Measurements from ENCODE around the gene ZBTB37. TPM values are rescaled to one million over a fixed set of nuclear protein-coding genes. Genes with fewer than 3 reads are reported as not detected.

The ZBTB37 gene
- total RNA-seq: 1 to 10 TPM; 8.2 to 8.3 TPM

GRCh38 chr1:173868266-173869020 is at the start of gene ZBTB37:
TSS of gene ZBTB37 (plus strand) at chr1:173868380. CDS start at chr1:173870226, 1,846 bp downstream.
- Mint-ChIP-seq H3K4me3 (peak within 1 kb of the TSS; percentile 99), H3K4me1 (ENCODE audit: low read depth) (peaks cover 69% of the 10 kb centered on the region), H3K9me3 (no peaks in the 10 kb centered on the region), H3K27me3 (peaks cover 3% of the 10 kb centered on the region), H3K36me3 (peaks cover 55% of the 10 kb centered on the region), H3K27ac (peak within 1 kb of the TSS; percentile 98)
- DNase-seq: peak; percentile 97
- intact Hi-C loops (cut with micrococcal nuclease): loop anchor here (1.0 to 5.0 kb wide), 10 partner anchors 44 to 1336 kb away; partner anchors contain the start of genes CACYBP, CENPL, DARS2 and KLHL20
- ChIA-PET POLR2A (interaction anchor here (0.6 to 3.2 kb wide), 16 partner anchors 9 to 1336 kb away, joined by 3 to 25 read pairs (median 3); partner anchors contain the start of genes CENPL, DARS2, KLHL20 and MRPS14), CTCF (interaction anchor here (0.6 kb wide), 1 partner anchor 621 kb away, joined by 3 read pairs; no protein-coding TSS in a partner anchor)

DNA sequence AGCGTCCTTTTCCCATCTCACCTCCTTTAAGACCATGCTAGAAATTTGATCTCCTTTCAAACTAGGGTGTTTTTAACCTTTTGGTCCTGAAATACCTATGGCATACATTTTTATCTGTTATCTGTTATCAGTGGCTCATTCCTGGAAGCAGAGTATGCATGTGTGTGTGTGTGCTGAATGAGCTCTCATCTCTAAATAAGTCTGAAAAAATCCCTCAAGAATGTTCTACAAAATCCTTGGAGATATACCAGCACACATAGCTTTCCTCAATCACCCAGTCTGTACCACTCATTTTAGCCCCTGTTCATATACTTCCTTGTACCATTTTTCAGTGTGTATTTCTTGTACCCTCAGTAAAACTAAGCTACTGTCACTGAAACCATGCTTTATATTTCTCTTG is 49.7 kb upstream of the ZBTB37 start:
- intact Hi-C loops (cut with micrococcal nuclease): no loop called here
- Mint-ChIP-seq H3K27me3 (no peaks in the 10 kb centered on the region), H3K4me3 (no peak overlapping the region), H3K36me3 (peaks cover 13% of the 10 kb centered on the region), H3K4me1 (ENCODE audit: low read depth) (peaks cover 24% of the 10 kb centered on the region), H3K27ac (no peak overlapping the region), H3K9me3 (no peaks in the 10 kb centered on the region)
- ChIA-PET CTCF (interaction anchor here (1.3 to 2.0 kb wide), 2 partner anchors 387 to 389 kb away, joined by 5 read pairs; no protein-coding TSS in a partner anchor), POLR2A (interaction anchor here (1.1 kb wide), 1 partner anchor 104 kb away, joined by 4 read pairs; the partner anchor contains the start of gene KLHL20)
- no peak for DNase-seq

GRCh38 chr1:173821680-173822079 is 46.5 kb upstream of the ZBTB37 start:
- H3K27ac Mint-ChIP-seq: no peak overlapping the region
- intact Hi-C loops (cut with micrococcal nuclease): loop anchor here (5.0 kb wide), 1 partner anchor 201 kb away; the partner anchor contains the start of gene RC3H1
- no peaks in the 10 kb centered on the region for H3K27me3 Mint-ChIP-seq
- DNase-seq: no peak
- CTCF ChIA-PET: interaction anchor here (2.0 kb wide), 1 partner anchor 392 kb away, joined by 7 read pairs; no protein-coding TSS in a partner anchor
- H3K4me3 Mint-ChIP-seq: no peak overlapping the region
- H3K36me3 Mint-ChIP-seq: peaks cover 16% of the 10 kb centered on the region
- peaks cover 30% of the 10 kb centered on the region for H3K4me1 Mint-ChIP-seq (ENCODE audit: low read depth)
- POLR2A ChIA-PET: no interaction called here
- no peaks in the 10 kb centered on the region for H3K9me3 Mint-ChIP-seq

DNA sequence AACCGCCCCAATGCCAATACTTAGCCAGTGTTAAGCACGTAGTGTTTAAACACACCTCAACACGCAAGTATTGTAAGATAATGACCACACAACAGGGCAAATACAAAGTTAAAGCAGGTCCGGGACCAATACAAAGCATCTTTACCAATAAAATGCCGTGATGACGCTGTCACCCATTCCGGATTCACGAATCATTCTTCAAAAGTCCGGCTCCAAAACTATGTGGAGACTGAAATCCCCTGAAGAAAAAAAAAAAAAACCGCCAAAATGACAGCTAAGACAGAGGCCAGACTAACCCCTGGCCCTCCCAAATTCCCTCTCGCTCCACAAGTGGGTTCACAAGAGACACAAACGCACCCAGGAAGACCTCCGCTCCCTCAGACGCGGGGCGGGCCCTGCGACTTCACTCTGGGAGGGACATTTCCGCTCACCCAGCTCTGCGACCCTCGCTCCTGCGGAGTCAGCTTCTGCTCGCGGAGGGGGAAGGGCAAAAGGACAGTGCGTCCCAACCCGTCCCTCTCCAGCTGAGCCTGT is 44.3 kb upstream of the ZBTB37 start:
- Mint-ChIP-seq H3K9me3 (no peaks in the 10 kb centered on the region), H3K36me3 (peaks cover 24% of the 10 kb centered on the region), H3K4me3 (peak overlapping the region; percentile 98), H3K27ac (peak overlapping the region; percentile 99), H3K4me1 (ENCODE audit: low read depth) (peaks cover 45% of the 10 kb centered on the region), H3K27me3 (no peaks in the 10 kb centered on the region)
- POLR2A ChIA-PET: interaction anchor here (0.7 to 3.3 kb wide), 10 partner anchors 13 to 385 kb away, joined by 3 to 25 read pairs (median 4); partner anchors contain the start of genes GAS5, KLHL20 and ZBTB37
- CTCF ChIA-PET: interaction anchor here (0.7 to 3.5 kb wide), 6 partner anchors 46 to 1081 kb away, joined by 3 to 75 read pairs (median 4); partner anchors contain the start of genes KLHL20 and PRDX6
- DNase-seq: no peak
- intact Hi-C loops (cut with micrococcal nuclease): loop anchor here (1.0 to 5.0 kb wide), 8 partner anchors 44 to 1175 kb away; partner anchors contain the start of genes CACYBP, KLHL20, PRDX6 and RC3H1

- Mint-ChIP-seq H3K27me3 (no peaks in the 10 kb centered on the region), H3K4me3 (peak within 1 kb of the TSS; percentile 98), H3K36me3 (peaks cover 26% of the 10 kb centered on the region), H3K27ac (peak within 1 kb of the TSS; percentile 99), H3K4me1 (ENCODE audit: low read depth) (peaks cover 45% of the 10 kb centered on the region), H3K9me3 (no peaks in the 10 kb centered on the region)
- peak; percentile 95 for DNase-seq
- intact Hi-C loops (cut with micrococcal nuclease): loop anchor here (1.0 to 5.0 kb wide), 8 partner anchors 44 to 1175 kb away; partner anchors contain the start of genes CACYBP, KLHL20, PRDX6 and RC3H1
- CTCF ChIA-PET: interaction anchor here (0.7 to 3.5 kb wide), 10 partner anchors 102 to 1082 kb away, joined by 3 to 75 read pairs (median 4); partner anchors contain the start of genes KLHL20 and PRDX6
- POLR2A ChIA-PET: interaction anchor here (0.7 to 3.3 kb wide), 10 partner anchors 14 to 386 kb away, joined by 3 to 25 read pairs (median 4); partner anchors contain the start of genes GAS5, KLHL20 and ZBTB37
Measured at GRCh38 chr1:173824315-173825081, 43.7 kb upstream of the ZBTB37 start, which contains the start of the genes CENPL and DARS2. TSS of gene CENPL (minus strand) at chr1:173824883. CDS start at chr1:173811299, 13,584 bp downstream. TSS of gene DARS2 (plus strand) at chr1:173824673. CDS start at chr1:173825230, 557 bp downstream.

GRCh38 chr1:173827611-173828010 is 40.6 kb upstream of the ZBTB37 start:
- Mint-ChIP-seq H3K36me3 (peaks cover 23% of the 10 kb centered on the region), H3K4me3 (no peak overlapping the region)
- intact Hi-C loops (cut with micrococcal nuclease): no loop called here

GRCh38 chr1:173832748-173833147 is 35.4 kb upstream of the ZBTB37 start:
- Mint-ChIP-seq H3K27me3 (no peaks in the 10 kb centered on the region), H3K4me3 (no peak overlapping the region), H3K9me3 (no peaks in the 10 kb centered on the region), H3K4me1 (ENCODE audit: low read depth) (peaks cover 5% of the 10 kb centered on the region), H3K27ac (no peak overlapping the region), H3K36me3 (peaks cover 23% of the 10 kb centered on the region)
- CTCF ChIA-PET: interaction anchor here (1.0 kb wide), 1 partner anchor 403 kb away, joined by 5 read pairs; no protein-coding TSS in a partner anchor
- POLR2A ChIA-PET: no interaction called here
- intact Hi-C loops (cut with micrococcal nuclease): no loop called here
- no peak for DNase-seq

More at GRCh38 chr1:173827611-173828010, 40.6 kb upstream of the ZBTB37 start:
- Mint-ChIP-seq H3K27me3 (no peaks in the 10 kb centered on the region), H3K4me1 (ENCODE audit: low read depth) (peaks cover 32% of the 10 kb centered on the region), H3K27ac (no peak overlapping the region), H3K9me3 (no peaks in the 10 kb centered on the region)
- DNase-seq: no peak
- ChIA-PET POLR2A (no interaction called here), CTCF (interaction anchor here (0.6 to 2.4 kb wide), 2 partner anchors 33 to 398 kb away, joined by 3 to 9 read pairs; no protein-coding TSS in a partner anchor)

GRCh38 chr1:173852105-173852504 is 16.1 kb upstream of the ZBTB37 start:
- ChIA-PET CTCF (interaction anchor here (0.6 to 1.0 kb wide), 2 partner anchors 174 to 421 kb away, joined by 3 to 4 read pairs; no protein-coding TSS in a partner anchor), POLR2A (interaction anchor here (1.5 to 2.5 kb wide), 2 partner anchors 9 to 16 kb away, joined by 3 to 12 read pairs; partner anchors contain the start of genes GAS5 and ZBTB37)
- intact Hi-C loops (cut with micrococcal nuclease): no loop called here
- Mint-ChIP-seq H3K36me3 (peaks cover 34% of the 10 kb centered on the region), H3K9me3 (no peaks in the 10 kb centered on the region), H3K27ac (no peak overlapping the region), H3K4me1 (ENCODE audit: low read depth) (no peaks in the 10 kb centered on the region), H3K27me3 (no peaks in the 10 kb centered on the region), H3K4me3 (no peak overlapping the region)
- DNase-seq: no peak

DNA sequence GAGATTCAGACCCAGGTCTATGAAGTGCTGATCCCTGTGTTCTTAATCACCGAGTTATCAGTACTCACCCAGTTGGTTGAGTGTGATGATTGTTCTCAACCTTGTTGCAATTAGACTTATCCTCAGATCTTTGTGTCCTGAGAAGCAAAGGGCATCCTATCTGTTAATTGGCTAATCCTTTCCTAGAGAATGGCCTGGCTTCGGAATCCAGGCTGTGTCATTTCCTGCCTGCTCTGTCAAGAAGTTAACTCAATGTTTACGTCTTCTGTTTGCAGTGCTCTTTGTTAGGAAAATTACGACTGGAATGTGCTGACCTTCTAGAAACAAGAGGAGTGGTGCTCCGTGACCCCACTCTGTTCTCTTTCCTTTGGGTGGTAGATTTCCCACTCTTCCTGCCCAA is 15.1 kb upstream of the ZBTB37 start:
- intact Hi-C loops (cut with micrococcal nuclease): no loop called here
- H3K36me3 Mint-ChIP-seq: peaks cover 39% of the 10 kb centered on the region
- H3K27ac Mint-ChIP-seq: no peak overlapping the region
- no peak overlapping the region for H3K4me3 Mint-ChIP-seq
- no peak for DNase-seq
- POLR2A ChIA-PET: interaction anchor here (2.5 kb wide), 1 partner anchor 8 kb away, joined by 12 read pairs; no protein-coding TSS in a partner anchor
- H3K27me3 Mint-ChIP-seq: no peaks in the 10 kb centered on the region
- CTCF ChIA-PET: no interaction called here
- no peaks in the 10 kb centered on the region for H3K4me1 Mint-ChIP-seq (ENCODE audit: low read depth)
- no peaks in the 10 kb centered on the region for H3K9me3 Mint-ChIP-seq

DNA sequence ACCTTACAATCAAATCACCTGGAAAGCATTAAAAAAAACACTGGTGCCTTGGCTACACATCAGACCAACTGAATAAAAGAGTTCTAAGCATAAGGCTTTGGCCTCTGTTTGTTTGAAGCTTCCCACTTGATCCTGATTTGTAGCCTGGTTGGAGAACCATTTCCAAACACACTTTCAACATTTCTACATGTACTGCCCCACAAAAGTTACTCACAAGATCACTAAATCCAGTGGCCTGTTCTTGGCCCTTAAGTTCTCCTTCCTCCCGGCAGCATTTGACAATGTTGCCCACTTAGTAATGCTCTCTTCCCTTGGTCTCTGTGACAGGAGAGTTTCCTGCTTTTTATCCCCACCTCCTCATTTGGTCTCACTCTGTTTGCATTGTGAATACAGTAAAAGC is 12.2 kb upstream of the ZBTB37 start:
- no peak overlapping the region for H3K4me3 Mint-ChIP-seq
- DNase-seq: no peak
- H3K27ac Mint-ChIP-seq: peak overlapping the region; percentile 18
- no peaks in the 10 kb centered on the region for H3K4me1 Mint-ChIP-seq (ENCODE audit: low read depth)
- intact Hi-C loops (cut with micrococcal nuclease): no loop called here
- no peaks in the 10 kb centered on the region for H3K9me3 Mint-ChIP-seq
- POLR2A ChIA-PET: interaction anchor here (1.0 kb wide), 1 partner anchor 9 kb away, joined by 3 read pairs; no protein-coding TSS in a partner anchor
- no peaks in the 10 kb centered on the region for H3K27me3 Mint-ChIP-seq
- CTCF ChIA-PET: no interaction called here
- H3K36me3 Mint-ChIP-seq: peaks cover 46% of the 10 kb centered on the region

DNA sequence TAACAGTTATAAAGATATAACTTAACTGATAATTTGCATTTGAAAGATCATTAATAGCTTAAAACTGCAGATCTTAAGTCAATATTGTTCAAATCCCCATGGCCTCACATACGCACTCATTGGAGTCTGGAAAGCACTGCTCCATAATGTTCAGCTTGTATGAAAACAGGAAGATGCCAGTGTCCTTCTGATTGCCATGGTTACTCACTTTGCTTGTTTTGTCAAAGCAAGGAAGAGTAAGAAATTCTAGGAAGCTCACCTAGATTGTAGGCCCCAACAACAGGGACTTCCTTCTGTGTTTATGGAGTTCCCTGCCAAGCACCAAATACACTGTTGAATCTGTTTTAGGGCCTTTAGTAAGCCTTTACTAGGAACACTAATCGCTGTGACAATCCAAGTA is 11.3 kb upstream of the ZBTB37 start:
- DNase-seq: no peak
- Mint-ChIP-seq H3K27me3 (no peaks in the 10 kb centered on the region), H3K27ac (no peak overlapping the region), H3K4me3 (no peak overlapping the region), H3K36me3 (peaks cover 44% of the 10 kb centered on the region), H3K9me3 (no peaks in the 10 kb centered on the region), H3K4me1 (ENCODE audit: low read depth) (peaks cover 2% of the 10 kb centered on the region)
- POLR2A ChIA-PET: no interaction called here
- intact Hi-C loops (cut with micrococcal nuclease): no loop called here
- CTCF ChIA-PET: no interaction called here
